IPS DF 4.7 (cell line): ENCODE results near the gene OTC.

ENCODE experiments used
- DNase-seq: peaks from one replicate; pipeline ENCODE4 v3.0.0-alpha.2; 2013; ENCODE audit warnings: low spot score; ENCODE audit errors: extremely low read depth

The OTC gene

GRCh38 chrX:38465686-38466085 is 113.3 kb downstream of the OTC start:
- no peak for DNase-seq

- DNase-seq: no peak
These were observed 116.3 kb downstream of the OTC start for GRCh38 chrX:38468563-38469157.
